ENCODE data around the gene ARHGAP4. TPM values are rescaled to one million over a fixed set of nuclear protein-coding genes. Genes with fewer than 3 reads are reported as not detected.

Gene ARHGAP4
- 0.82 to 2.5 TPM (median 2.0 TPM) in 5 replicates for total RNA-seq (2022; extraction: Qiagen RNA extraction)

GRCh38 chrX:153925739-153926551 is at the start of gene ARHGAP4:
Gene ARHGAP4 (minus strand): TSS chrX:153926264. CDS start chrX:153926202, 62 bp downstream.

GRCh38 chrX:153972368-153973126 is 46.5 kb upstream of the ARHGAP4 start, which contains the start of gene TMEM187:
Gene TMEM187 (plus strand): TSS chrX:153972754. CDS start chrX:153982063, 9,309 bp downstream.

GRCh38 chrX:153971450-153972367 is 45.6 kb upstream of the ARHGAP4 start, which contains the start of gene HCFC1:
Gene HCFC1 (minus strand): TSS chrX:153971818. CDS start chrX:153970840, 978 bp downstream.

GRCh38 chrX:153944140-153944799 is 18.2 kb upstream of the ARHGAP4 start, which contains the start of gene RENBP:
Gene RENBP (minus strand): TSS chrX:153944643. CDS start chrX:153944610, 33 bp downstream.

GRCh38 chrX:153934762-153935325 is 8.8 kb upstream of the ARHGAP4 start, which contains the start of gene NAA10:
Gene NAA10 (minus strand): TSS chrX:153935037. CDS start chrX:153934904, 133 bp downstream.

GRCh38 chrX:153903991-153904957 is 21.8 kb downstream of the ARHGAP4 start, which contains the start of gene AVPR2:
Gene AVPR2 (plus strand): TSS chrX:153904673. CDS start chrX:153905146, 473 bp downstream.

GRCh38 chrX:153885968-153886903 is 39.8 kb downstream of the ARHGAP4 start, which contains the start of gene L1CAM:
Gene L1CAM (minus strand): TSS chrX:153886173. CDS start chrX:153875836, 10,337 bp downstream.

Other genes starting within 250 kb of the ARHGAP4 start
- gene SLC6A8, start 238.3 kb downstream of the ARHGAP4 start, total RNA-seq (2022; extraction: Qiagen RNA extraction): 9.1 to 15.3 TPM (median 12.7 TPM) in 5 replicates
- gene BCAP31, start 201.9 kb downstream of the ARHGAP4 start, total RNA-seq (2022; extraction: Qiagen RNA extraction): 339 to 415 TPM (median 357 TPM) in 5 replicates
- gene ABCD1, start 201.4 kb downstream of the ARHGAP4 start, total RNA-seq (2022; extraction: Qiagen RNA extraction): 2.6 to 4.7 TPM (median 4.2 TPM) in 5 replicates
- 1.8 to 4.1 TPM (median 3.0 TPM) in 5 replicates for gene PLXNB3, start 162.0 kb downstream of the ARHGAP4 start, total RNA-seq (2022; extraction: Qiagen RNA extraction)
- 0.03 to 0.06 TPM (median 0.05 TPM) in 5 replicates for gene SRPK3, start 145.2 kb downstream of the ARHGAP4 start, total RNA-seq (2022; extraction: Qiagen RNA extraction)
- gene IDH3G, start 131.9 kb downstream of the ARHGAP4 start, total RNA-seq (2022; extraction: Qiagen RNA extraction): 51.1 to 66.0 TPM (median 64.4 TPM) in 5 replicates
- 328 to 374 TPM (median 349 TPM) in 5 replicates for gene SSR4, start 131.6 kb downstream of the ARHGAP4 start, total RNA-seq (2022; extraction: Qiagen RNA extraction)
- 2.9 to 4.0 TPM (median 3.4 TPM) in 5 replicates for gene PDZD4, start 95.7 kb downstream of the ARHGAP4 start, total RNA-seq (2022; extraction: Qiagen RNA extraction)
- 18.1 to 23.9 TPM (median 20.8 TPM) in 5 replicates for gene L1CAM, start 40.1 kb downstream of the ARHGAP4 start, total RNA-seq (2022; extraction: Qiagen RNA extraction)
- 0.05 TPM in 1 of 5 replicates, not detected in the others for gene AVPR2, start 21.6 kb downstream of the ARHGAP4 start, total RNA-seq (2022; extraction: Qiagen RNA extraction)
- 200 to 245 TPM (median 214 TPM) in 5 replicates for gene NAA10, start 8.8 kb upstream of the ARHGAP4 start, total RNA-seq (2022; extraction: Qiagen RNA extraction)
- gene RENBP, start 18.4 kb upstream of the ARHGAP4 start, total RNA-seq (2022; extraction: Qiagen RNA extraction): 0.09 to 0.20 TPM (median 0.09 TPM) in 3 of 5 replicates, not detected in the others
- gene HCFC1, start 45.6 kb upstream of the ARHGAP4 start, total RNA-seq (2022; extraction: Qiagen RNA extraction): 26.9 to 48.8 TPM (median 47.9 TPM) in 5 replicates
- 4.0 to 6.5 TPM (median 4.7 TPM) in 5 replicates for gene TMEM187, start 46.5 kb upstream of the ARHGAP4 start, total RNA-seq (2022; extraction: Qiagen RNA extraction)
- 184 to 233 TPM (median 221 TPM) in 5 replicates for gene IRAK1, start 93.6 kb upstream of the ARHGAP4 start, total RNA-seq (2022; extraction: Qiagen RNA extraction)
- 16.2 to 25.6 TPM (median 22.5 TPM) in 5 replicates for gene MECP2, start 171.5 kb upstream of the ARHGAP4 start, total RNA-seq (2022; extraction: Qiagen RNA extraction)
- not detected in 5 replicates for gene OPN1LW, start 218.0 kb upstream of the ARHGAP4 start, total RNA-seq (2022; extraction: Qiagen RNA extraction)

All from A549 treated with dexamethasone at 1 μM for 4 hours (cell line).